Mammary epithelial cell (primary cell): Measurements from ENCODE around the gene EVC2.

Experiments used
- EZH2 ChIP-seq: IDR thresholded peaks from 2 replicates; pipeline ENCODE4 v1.6.1; 2012; ENCODE audit warnings: low read length, inconsistent platforms, borderline replicate concordance
- TF ChIP-seq, protein P1 (sequence below), 2 donors: IDR thresholded peaks in 1 of 2; conservative IDR thresholded peaks in 1 of 2; 2 replicates each; pipeline ENCODE4 v1.5.1; 2011 to 2012; ENCODE audit warnings: inconsistent platforms in 2 of 2, low read length in 2 of 2, mild to moderate bottlenecking in 2 of 2, control low read depth in 1 of 2, low read depth in 1 of 2; ENCODE audit not compliant: insufficient read depth in 1 of 2; ENCODE audit errors: extremely low read depth in 1 of 2

- TF ChIP-seq, protein P1, sequence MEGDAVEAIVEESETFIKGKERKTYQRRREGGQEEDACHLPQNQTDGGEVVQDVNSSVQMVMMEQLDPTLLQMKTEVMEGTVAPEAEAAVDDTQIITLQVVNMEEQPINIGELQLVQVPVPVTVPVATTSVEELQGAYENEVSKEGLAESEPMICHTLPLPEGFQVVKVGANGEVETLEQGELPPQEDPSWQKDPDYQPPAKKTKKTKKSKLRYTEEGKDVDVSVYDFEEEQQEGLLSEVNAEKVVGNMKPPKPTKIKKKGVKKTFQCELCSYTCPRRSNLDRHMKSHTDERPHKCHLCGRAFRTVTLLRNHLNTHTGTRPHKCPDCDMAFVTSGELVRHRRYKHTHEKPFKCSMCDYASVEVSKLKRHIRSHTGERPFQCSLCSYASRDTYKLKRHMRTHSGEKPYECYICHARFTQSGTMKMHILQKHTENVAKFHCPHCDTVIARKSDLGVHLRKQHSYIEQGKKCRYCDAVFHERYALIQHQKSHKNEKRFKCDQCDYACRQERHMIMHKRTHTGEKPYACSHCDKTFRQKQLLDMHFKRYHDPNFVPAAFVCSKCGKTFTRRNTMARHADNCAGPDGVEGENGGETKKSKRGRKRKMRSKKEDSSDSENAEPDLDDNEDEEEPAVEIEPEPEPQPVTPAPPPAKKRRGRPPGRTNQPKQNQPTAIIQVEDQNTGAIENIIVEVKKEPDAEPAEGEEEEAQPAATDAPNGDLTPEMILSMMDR (conservative IDR thresholded peaks at IDR 0.05 in 1 of 2, IDR thresholded peaks at IDR 0.05 in 1 of 2; ENCODE audit: extremely low read depth in 1 of 2, insufficient read depth in 1 of 2, low read depth in 1 of 2, low read length in 2 of 2): no peak
- no peak for TF ChIP-seq EZH2
These were observed 27.1 kb upstream of the EVC2 start for GRCh38 chr4:5735463-5735862.
